K562 (cell line): ENCODE results near the gene CHEK2. TPM values are rescaled to one million over a fixed set of nuclear protein-coding genes. Genes with fewer than 3 reads are reported as not detected.
"Not testable (repeated sequence)": the region's sequence is repeated elsewhere in the genome, so short reads cannot be mapped to it uniquely, and the experiment has no call there.

Source experiments
- ATAC-seq: fragments of 200-7000 bp; cut with Tn5 transposase; 3 replicates; pipeline ENCODE4 v1.9.1; 2020; ENCODE audit warnings: moderate library complexity
- BruUV-seq: library from RNA; stranded (reverse); fragments of 400-500 nt; replicated peaks from 2 replicates; lab custom pipeline; 2021; lab: Mats Ljungman, UMichigan
- CTCF ChIA-PET: fragments of 300-600 bp; formaldehyde crosslinking; extraction: SDS; loops from one replicate; lab custom pipeline; 2021; ENCODE audit warnings: low intra/inter-chr PET ratio; lab: Yijun Ruan, JAX
- POLR2A ChIA-PET: fragments of 300-600, 350-650 bp; sonication (Branson Sonifier 250); formaldehyde crosslinking; extraction: SDS; loops from one replicate; lab custom pipeline; 2021; ENCODE audit warnings: antibody characterized with exemption, inconsistent platforms; lab: Yijun Ruan, JAX
- DNase-seq, 4 experiments: peaks; one replicate each; pipeline versions ENCODE4 v3.0.0 to v3.0.0-alpha.2; 2011 to 2018; ENCODE audit warnings: low spot score in 3 of 4, mixed read lengths in 3 of 4; ENCODE audit errors: extremely low read depth in 1 of 4
- FAIRE-seq: peaks from 2 replicates; lab custom pipeline; 2011; peaks lifted over from hg19 to GRCh38; lab: Jason Lieb, UNC
- H2AFZ ChIP-seq: 2 replicates; pipeline ENCODE4 v1.6.0; 2011; ENCODE audit warnings: low read depth, low read length, control low read depth, inconsistent platforms
- H3K27ac ChIP-seq: fragments of 200-600 bp; 3 replicates; pipeline ENCODE4 v1.8.0; 2011; ENCODE audit warnings: low read depth, mild to moderate bottlenecking, control low read depth, inconsistent platforms, low read length, moderate library complexity, mixed read lengths; ENCODE audit errors: extremely low read depth
- H3K27me3 ChIP-seq, 2 experiments: fragments of 300-600 bp in 1 of 2; 2 replicates in 1 of 2; 3 replicates in 1 of 2; pipeline versions ENCODE4 v1.6.0 to v1.8.0; 2011; ENCODE audit warnings: inconsistent platforms in 2 of 2, low read length in 2 of 2, mild to moderate bottlenecking in 1 of 2, mixed read lengths in 1 of 2, moderate library complexity in 1 of 2; ENCODE audit not compliant: control insufficient read depth in 2 of 2, insufficient read depth in 2 of 2
- H3K36me3 ChIP-seq: fragments of 300-600 bp; 3 replicates; pipeline ENCODE4 v1.8.0; 2011; ENCODE audit warnings: mild to moderate bottlenecking, low read length, inconsistent platforms; ENCODE audit not compliant: control insufficient read depth, insufficient read depth
- H3K4me1 ChIP-seq, 2 experiments: fragments of 200-600 bp in 1 of 2; replicated peaks in 1 of 2; 2 replicates in 1 of 2; 3 replicates in 1 of 2; pipeline versions ENCODE4 v1.5.1 to v1.8.0; 2011; ENCODE audit warnings: inconsistent platforms in 2 of 2, low read length in 2 of 2, mild to moderate bottlenecking in 1 of 2, mixed read lengths in 1 of 2, moderate library complexity in 1 of 2; ENCODE audit not compliant: control insufficient read depth in 2 of 2, insufficient read depth in 2 of 2
- H3K4me2 ChIP-seq: 2 replicates; pipeline ENCODE4 v1.6.1; 2011; ENCODE audit warnings: low read length, control low read depth, inconsistent platforms, mixed read lengths; ENCODE audit not compliant: insufficient read depth
- H3K4me3 ChIP-seq: fragments of 200-600 bp; sonication (generic), shearing (Covaris generic); 2 replicates; pipeline ENCODE4 v1.5.1; 2016; ENCODE audit warnings: control low read depth, inconsistent platforms
- H3K79me2 ChIP-seq: fragments of 200-600 bp; 3 replicates; pipeline ENCODE4 v1.8.0; 2011; ENCODE audit warnings: low read length, inconsistent platforms; ENCODE audit not compliant: control insufficient read depth, insufficient read depth
- H3K9ac ChIP-seq, 2 experiments: 2 replicates each; pipeline versions ENCODE4 v1.6.0 to v1.6.1; 2011; ENCODE audit warnings: low read depth in 2 of 2, low read length in 2 of 2, control low read depth in 1 of 2, inconsistent platforms in 1 of 2, mild to moderate bottlenecking in 1 of 2, mixed read lengths in 1 of 2; ENCODE audit not compliant: insufficient read depth in 1 of 2
- H3K9me1 ChIP-seq: one replicate; pipeline ENCODE4 v1.6.0; 2011; ENCODE audit warnings: inconsistent platforms, mild to moderate bottlenecking, low read length, moderate library complexity; ENCODE audit not compliant: control insufficient read depth, insufficient read depth
- H3K9me3 ChIP-seq: replicated peaks from 2 replicates; pipeline ENCODE4 v1.5.1; 2011; ENCODE audit warnings: low read depth, low read length, inconsistent platforms; ENCODE audit not compliant: control insufficient read depth, insufficient read depth
- H4K20me1 ChIP-seq: replicated peaks from 2 replicates; pipeline ENCODE4 v1.6.1; 2011; ENCODE audit warnings: low read length, inconsistent platforms, mixed read lengths; ENCODE audit not compliant: control insufficient read depth, insufficient read depth
- KLF10 ChIP-seq: fragments of 250-450 bp; sonication (Bioruptor Pico); IDR thresholded peaks from 2 replicates; pipeline ENCODE4 v1.6.1; 2021; ENCODE audit warnings: matching md5 sums
- RBM25 ChIP-seq: fragments of 200-400 bp; formaldehyde crosslinking; IDR thresholded peaks from 2 replicates; pipeline ENCODE4 v1.6.1; 2018; ENCODE audit warnings: low read length, low read depth, moderate library complexity; ENCODE audit not compliant: severe bottlenecking
- ZNF316 ChIP-seq: fragments of 450-650 bp; IDR thresholded peaks from 2 replicates; pipeline ENCODE4 v1.6.1; 2016
- WGBS: fragments of 100-300 bp; shearing (Covaris generic); methylation state at CpG from one replicate; pipeline ENCODE4 v1.1.6; 2016; ENCODE audit warnings: low coverage, mixed read lengths; ENCODE audit not compliant: insufficient coverage; ENCODE audit errors: missing lambda C conversion rate; 5-methylcytosine and 5-hydroxymethylcytosine counted together
- in situ Hi-C: fragments of 300-500 bp; cut with MboI; formaldehyde crosslinking; loops from 4 replicates; pipeline ENCODE4 v1.15.0; 2018; ENCODE audit warnings: inconsistent platforms, mixed read lengths
- intact Hi-C: fragments of 100-400 bp; cut with micrococcal nuclease; formaldehyde crosslinking; loops from 2 replicates; pipeline ENCODE4 v1.14.2; 2022
- polyA plus RNA-seq, 8 experiments: library from polyadenylated mRNA; depleted of rRNA in 4 of 8; stranded (reverse) in 5 of 8; unstranded in 3 of 8; fragments of >200 nt; fragmentation: Nextera tagmentation in 2 of 8; fragmentation: Illumina TruSeq in 1 of 8; extraction: Ambion mirVana in 2 of 8; extraction: Trizol in 1 of 8; gene quantifications; 2 replicates each; pipeline versions ENCODE4 v1.2.1 to v1.2.3, GENCODE V29; 2011 to 2014; ENCODE audit warnings: inconsistent platforms in 1 of 8, missing spikeins in 1 of 8
- total RNA-seq, 7 experiments: library from RNA; depleted of rRNA in 6 of 7; stranded (reverse); fragments of >200 nt in 6 of 7; fragmentation: Illumina TruSeq in 2 of 7; extraction: Trizol in 2 of 7; gene quantifications; 2 replicates each; pipeline versions ENCODE4 v1.2.1 to v1.2.3, GENCODE V29; 2011 to 2021; ENCODE audit warnings: low replicate concordance in 1 of 7
- TF ChIP-seq, protein P1 (sequence below): fragments of 250-450 bp; sonication (Bioruptor Pico); IDR thresholded peaks from 2 replicates; pipeline ENCODE4 v1.5.0; 2022; ENCODE audit warnings: mild to moderate bottlenecking

CHEK2 gene
- total and polyA plus RNA-seq, 9 of the 15 experiments (the other 6 are each of a cell fraction or from before 2014, with no cell fraction given), result 28.7 to 102 (median 58.0) TPM

DNA sequence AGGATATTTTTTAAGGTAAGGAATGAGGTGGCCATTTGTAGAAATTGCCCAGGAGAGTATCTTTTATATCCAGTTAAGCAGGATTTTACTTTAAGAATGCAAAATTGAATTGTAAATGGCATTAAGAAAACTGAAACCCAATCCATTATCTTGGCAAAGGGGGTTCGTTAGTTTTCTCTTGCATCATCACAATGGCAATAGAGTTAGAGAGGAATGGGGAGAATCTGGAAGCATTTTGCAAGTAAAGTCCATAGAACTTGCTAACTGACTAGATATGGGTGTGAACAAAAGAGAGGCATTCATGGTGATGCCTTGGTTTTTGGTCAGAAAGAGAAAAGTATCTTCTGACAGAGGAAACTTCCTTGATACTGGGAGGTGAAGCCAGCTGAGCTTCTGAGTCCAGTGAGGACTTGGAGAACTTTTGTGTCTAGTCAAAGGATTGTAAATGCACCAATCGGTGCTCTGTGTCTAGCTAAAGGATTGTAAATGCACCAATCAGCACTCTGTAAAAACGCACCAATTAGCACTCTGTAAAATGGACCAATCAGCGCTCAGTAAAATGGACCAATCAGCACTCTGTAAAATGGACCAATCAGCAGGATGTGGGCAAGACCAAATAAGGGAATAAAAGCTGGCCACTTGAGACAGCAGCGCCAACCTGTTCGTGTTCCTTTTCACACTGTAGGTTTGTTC lies 27.2 kb upstream of the CHEK2 start (continued):
- TF ChIP-seq ZNF316, result 0 out of 2 replicates have a peak, but pooled peaks have one; percentile 42
- TF ChIP-seq, protein P1, sequence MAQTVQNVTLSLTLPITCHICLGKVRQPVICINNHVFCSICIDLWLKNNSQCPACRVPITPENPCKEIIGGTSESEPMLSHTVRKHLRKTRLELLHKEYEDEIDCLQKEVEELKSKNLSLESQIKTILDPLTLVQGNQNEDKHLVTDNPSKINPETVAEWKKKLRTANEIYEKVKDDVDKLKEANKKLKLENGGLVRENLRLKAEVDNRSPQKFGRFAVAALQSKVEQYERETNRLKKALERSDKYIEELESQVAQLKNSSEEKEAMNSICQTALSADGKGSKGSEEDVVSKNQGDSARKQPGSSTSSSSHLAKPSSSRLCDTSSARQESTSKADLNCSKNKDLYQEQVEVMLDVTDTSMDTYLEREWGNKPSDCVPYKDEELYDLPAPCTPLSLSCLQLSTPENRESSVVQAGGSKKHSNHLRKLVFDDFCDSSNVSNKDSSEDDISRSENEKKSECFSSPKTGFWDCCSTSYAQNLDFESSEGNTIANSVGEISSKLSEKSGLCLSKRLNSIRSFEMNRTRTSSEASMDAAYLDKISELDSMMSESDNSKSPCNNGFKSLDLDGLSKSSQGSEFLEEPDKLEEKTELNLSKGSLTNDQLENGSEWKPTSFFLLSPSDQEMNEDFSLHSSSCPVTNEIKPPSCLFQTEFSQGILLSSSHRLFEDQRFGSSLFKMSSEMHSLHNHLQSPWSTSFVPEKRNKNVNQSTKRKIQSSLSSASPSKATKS (CRISPR knock-in tag), result no peak

DNA sequence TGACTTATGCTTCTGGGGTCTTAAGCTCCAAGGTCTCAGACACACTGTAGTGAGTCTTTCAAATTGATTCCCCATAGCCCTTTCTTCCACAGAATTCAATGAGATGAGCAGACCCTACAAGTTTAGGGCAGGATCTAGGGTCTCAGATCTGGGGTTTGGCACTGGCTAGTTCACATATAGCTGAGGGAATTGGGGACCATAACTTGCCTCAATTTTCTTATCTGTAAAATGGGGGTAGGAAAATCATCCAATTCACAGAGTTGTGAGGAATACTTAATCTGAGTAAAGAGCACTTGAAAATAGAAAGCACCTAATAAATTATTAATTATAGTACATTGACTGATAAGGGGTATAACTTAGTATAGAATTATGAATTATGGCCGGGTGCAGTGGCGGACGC lies 25.0 kb upstream of the CHEK2 start:
- no peak overlapping the region for H3K27ac ChIP-seq
- CTCF ChIA-PET, result no interaction called here
- no TSS peak for BruUV-seq
- H3K27me3 ChIP-seq, result no peaks in the 10 kb centered on the region
- H3K36me3 ChIP-seq, result no peaks in the 10 kb centered on the region
- in situ Hi-C loops (no loop called here), intact Hi-C loops (no loop called here)
- no peaks in the 10 kb centered on the region for H4K20me1 ChIP-seq
- WGBS, result 74% methylated on average over 3 of the region's 3 CpGs
- H3K9ac ChIP-seq, result no peak overlapping the region
- POLR2A ChIA-PET, result interaction anchor here (0.8 kb wide), 1 partner anchor 33 kb away, joined by 3 read pairs; no protein-coding TSS in a partner anchor
- H2AFZ ChIP-seq, result no peak overlapping the region
- no peak overlapping the region for H3K4me2 ChIP-seq
- FAIRE-seq, result no peak
- peak; percentile 54 for TF ChIP-seq RBM25
- no peak for TF ChIP-seq KLF10
- no peaks in the 10 kb centered on the region for H3K9me1 ChIP-seq
- H3K4me3 ChIP-seq, result no peak overlapping the region
- H3K9me3 ChIP-seq, result no peaks in the 10 kb centered on the region
- no peak for ATAC-seq
- no peak for DNase-seq
- H3K79me2 ChIP-seq, result no peaks in the 10 kb centered on the region
- no peaks in the 10 kb centered on the region; a peak in 1 of 5 replicates for H3K4me1 ChIP-seq

DNA sequence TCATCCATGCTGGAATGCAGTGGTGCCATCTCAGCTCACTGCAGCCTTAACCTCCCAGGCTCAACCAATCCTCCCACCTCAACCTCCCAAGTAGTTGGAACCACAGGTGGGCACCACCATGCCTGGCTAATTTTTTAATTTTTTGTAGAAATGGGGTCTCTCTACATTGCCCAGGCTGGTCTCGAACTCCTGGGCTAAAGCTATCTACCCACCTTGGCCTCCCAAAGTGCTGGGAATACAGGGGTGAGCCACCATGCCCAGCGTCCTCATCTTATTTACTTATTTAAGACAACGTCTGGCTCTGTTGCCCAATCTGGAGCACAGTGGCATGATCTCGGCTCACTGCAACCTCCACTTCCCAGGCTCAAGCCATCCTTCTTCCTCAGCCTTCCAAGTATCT lies 20.4 kb upstream of the CHEK2 start:
- FAIRE-seq, DNase-seq, in situ Hi-C loops, H3K79me2 ChIP-seq, H3K27me3 ChIP-seq, H3K9me1 ChIP-seq, CTCF ChIA-PET, H3K4me1 ChIP-seq, ATAC-seq, H3K4me2 ChIP-seq, H4K20me1 ChIP-seq, H3K36me3 ChIP-seq, H3K9ac ChIP-seq, BruUV-seq, H3K9me3 ChIP-seq, H3K27ac ChIP-seq, intact Hi-C loops, H3K4me3 ChIP-seq: not testable (repeated sequence)
- WGBS, result 46% methylated on average over 3 of the region's 4 CpGs
- POLR2A ChIA-PET, result interaction anchor here (1.4 kb wide), 1 partner anchor 18 kb away, joined by 5 read pairs; no protein-coding TSS in a partner anchor
- H2AFZ ChIP-seq, result 0 out of 2 replicates have a peak overlapping the region, but pooled peaks have one; percentile 68
